Measurements from ENCODE around the gene SRPK2.

SRPK2 gene

GRCh38 chr7:105191331-105191730, 197.4 kb downstream of the SRPK2 start:
- peak; percentile 9 for DNase-seq (ENCODE audit: low read depth)

GRCh38 chr7:105189859-105190492, 198.7 kb downstream of the SRPK2 start:
- no peak for DNase-seq (ENCODE audit: low read depth)

GRCh38 chr7:105188201-105188600, 200.5 kb downstream of the SRPK2 start:
- peak; percentile 29 for DNase-seq (ENCODE audit: low read depth)

GRCh38 chr7:105187302-105188169, 201.2 kb downstream of the SRPK2 start:
- peak; percentile 12 for DNase-seq (ENCODE audit: low read depth)

- no peak for DNase-seq (ENCODE audit: low read depth)
Measured at GRCh38 chr7:105185290-105186010, 203.3 kb downstream of the SRPK2 start.

- no peak for DNase-seq (ENCODE audit: low read depth)
Measured at GRCh38 chr7:105180002-105180401, 208.7 kb downstream of the SRPK2 start.

GRCh38 chr7:105178928-105179541, 209.7 kb downstream of the SRPK2 start:
- DNase-seq (ENCODE audit: low read depth), result peak; percentile 24

GRCh38 chr7:105178177-105178576, 210.5 kb downstream of the SRPK2 start:
- DNase-seq (ENCODE audit: low read depth), result no peak

GRCh38 chr7:105177026-105177425, 211.7 kb downstream of the SRPK2 start:
- no peak for DNase-seq (ENCODE audit: low read depth)

GRCh38 chr7:105173586-105173985, 215.1 kb downstream of the SRPK2 start:
- no peak for DNase-seq (ENCODE audit: low read depth)

GRCh38 chr7:105164751-105165150, 224.0 kb downstream of the SRPK2 start:
- DNase-seq (ENCODE audit: low read depth), result peak; percentile 56

GRCh38 chr7:105163718-105164117, 225.0 kb downstream of the SRPK2 start:
- DNase-seq (ENCODE audit: low read depth), result no peak

- DNase-seq (ENCODE audit: low read depth), result no peak
Measured at GRCh38 chr7:105161366-105161765, 227.4 kb downstream of the SRPK2 start.

GRCh38 chr7:105157278-105157677, 231.4 kb downstream of the SRPK2 start:
- DNase-seq (ENCODE audit: low read depth), result no peak

- DNase-seq (ENCODE audit: low read depth), result peak; percentile 64
Measured at GRCh38 chr7:105156731-105157130, 232.0 kb downstream of the SRPK2 start.

- DNase-seq (ENCODE audit: low read depth), result no peak
Measured at GRCh38 chr7:105154084-105154483, 234.6 kb downstream of the SRPK2 start.

GRCh38 chr7:105153531-105153930, 235.2 kb downstream of the SRPK2 start:
- DNase-seq (ENCODE audit: low read depth), result no peak

GRCh38 chr7:105151152-105151551, 237.6 kb downstream of the SRPK2 start:
- no peak for DNase-seq (ENCODE audit: low read depth)

- DNase-seq (ENCODE audit: low read depth), result peak; percentile 27
Measured at GRCh38 chr7:105149827-105150226, 238.9 kb downstream of the SRPK2 start.

GRCh38 chr7:105141068-105141467, 247.7 kb downstream of the SRPK2 start:
- peak; percentile 35 for DNase-seq (ENCODE audit: low read depth)

GRCh38 chr7:105139381-105139780, 249.3 kb downstream of the SRPK2 start:
- no peak for DNase-seq (ENCODE audit: low read depth)

- DNase-seq (ENCODE audit: low read depth), result no peak
Measured at GRCh38 chr7:105137898-105138297, 250.8 kb downstream of the SRPK2 start.

Data from amniotic epithelial cell (primary cell).